HCT116 (cell line): Measurements from ENCODE around the gene PATL1.

Experiments used
- CBX3 ChIP-seq: IDR thresholded peaks from 2 replicates; pipeline ENCODE4 v1.6.1; 2012; ENCODE audit warnings: low read depth
- EZH2 ChIP-seq: fragments of 200-600 bp; sonication (generic); IDR thresholded peaks from 2 replicates; pipeline ENCODE4 v1.6.1; 2017; ENCODE audit warnings: antibody characterized with exemption, mixed run types
- JUND ChIP-seq: IDR thresholded peaks from 2 replicates; pipeline ENCODE4 v1.6.1; 2012
- POLR2A ChIP-seq: IDR thresholded peaks from 2 replicates; pipeline ENCODE4 v1.7.0; 2011; ENCODE audit warnings: borderline replicate concordance; ENCODE audit not compliant: insufficient read depth, insufficient read length; ENCODE audit errors: extremely low read depth
- POLR2AphosphoS5 ChIP-seq: IDR thresholded peaks from 2 replicates; pipeline ENCODE4 v1.6.1; 2011; ENCODE audit warnings: mild to moderate bottlenecking, low read depth, low read length, moderate library complexity
- RAD21 ChIP-seq: IDR thresholded peaks from 2 replicates; pipeline ENCODE4 v1.6.1; 2012; ENCODE audit warnings: low read depth, mild to moderate bottlenecking
- YY1 ChIP-seq: IDR thresholded peaks from 2 replicates; pipeline ENCODE4 v1.6.1; 2011; ENCODE audit warnings: low read length, low read depth, moderate library complexity, mild to moderate bottlenecking; ENCODE audit not compliant: insufficient replicate concordance; ENCODE audit errors: extremely low read depth
- TF ChIP-seq, protein P1 (sequence below), 3 experiments: fragments of 200-600 bp in 1 of 3; sonication (generic) in 1 of 3; IDR thresholded peaks in 2 of 3; conservative IDR thresholded peaks in 1 of 3; 2 replicates each; pipeline ENCODE4 v1.5.1; 2012 to 2017; ENCODE audit warnings: low read depth in 2 of 3, low read length in 2 of 3, antibody characterized with exemption in 1 of 3, borderline replicate concordance in 1 of 3, control low read depth in 1 of 3, mild to moderate bottlenecking in 1 of 3, mixed read lengths in 1 of 3, mixed run types in 1 of 3, moderate library complexity in 1 of 3; ENCODE audit not compliant: insufficient read depth in 1 of 3
- TF ChIP-seq, protein P2 (sequence below): IDR thresholded peaks from 2 replicates; pipeline ENCODE4 v1.6.1; 2012; ENCODE audit warnings: low read depth
- TF ChIP-seq, protein P3 (sequence below): IDR thresholded peaks from 2 replicates; pipeline ENCODE4 v1.6.1; 2011; ENCODE audit warnings: mild to moderate bottlenecking, low read length, moderate library complexity; ENCODE audit not compliant: insufficient replicate concordance; ENCODE audit errors: extremely low read depth

DNA sequence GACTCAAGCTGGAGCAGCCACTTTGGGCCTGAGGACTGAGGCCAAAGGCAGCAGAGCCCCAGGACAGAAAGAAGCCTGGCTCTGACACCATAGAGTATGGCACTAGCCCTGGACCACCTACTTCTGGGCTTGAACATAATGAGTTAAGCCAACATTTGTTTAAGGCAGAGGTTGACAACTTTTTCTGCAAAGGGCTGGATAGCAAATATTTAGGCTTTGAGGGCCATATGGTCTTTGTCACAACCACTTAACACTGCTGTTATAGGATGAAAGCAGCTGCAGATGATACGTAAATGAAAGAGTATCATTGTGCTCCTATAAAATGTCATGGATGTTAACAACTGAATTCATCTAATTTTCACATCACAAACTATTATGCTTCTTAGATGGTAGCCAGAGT, 69.9 kb downstream of the PATL1 start:
- TF ChIP-seq, protein P1, sequence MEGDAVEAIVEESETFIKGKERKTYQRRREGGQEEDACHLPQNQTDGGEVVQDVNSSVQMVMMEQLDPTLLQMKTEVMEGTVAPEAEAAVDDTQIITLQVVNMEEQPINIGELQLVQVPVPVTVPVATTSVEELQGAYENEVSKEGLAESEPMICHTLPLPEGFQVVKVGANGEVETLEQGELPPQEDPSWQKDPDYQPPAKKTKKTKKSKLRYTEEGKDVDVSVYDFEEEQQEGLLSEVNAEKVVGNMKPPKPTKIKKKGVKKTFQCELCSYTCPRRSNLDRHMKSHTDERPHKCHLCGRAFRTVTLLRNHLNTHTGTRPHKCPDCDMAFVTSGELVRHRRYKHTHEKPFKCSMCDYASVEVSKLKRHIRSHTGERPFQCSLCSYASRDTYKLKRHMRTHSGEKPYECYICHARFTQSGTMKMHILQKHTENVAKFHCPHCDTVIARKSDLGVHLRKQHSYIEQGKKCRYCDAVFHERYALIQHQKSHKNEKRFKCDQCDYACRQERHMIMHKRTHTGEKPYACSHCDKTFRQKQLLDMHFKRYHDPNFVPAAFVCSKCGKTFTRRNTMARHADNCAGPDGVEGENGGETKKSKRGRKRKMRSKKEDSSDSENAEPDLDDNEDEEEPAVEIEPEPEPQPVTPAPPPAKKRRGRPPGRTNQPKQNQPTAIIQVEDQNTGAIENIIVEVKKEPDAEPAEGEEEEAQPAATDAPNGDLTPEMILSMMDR (IDR thresholded peaks at IDR 0.05 in 2 of 3, conservative IDR thresholded peaks at IDR 0.05 in 1 of 3; ENCODE audit: borderline replicate concordance in 1 of 3, insufficient read depth in 1 of 3, low read depth in 2 of 3, low read length in 2 of 3), result no peak
- TF ChIP-seq POLR2AphosphoS5, result no peak
- TF ChIP-seq, protein P2, sequence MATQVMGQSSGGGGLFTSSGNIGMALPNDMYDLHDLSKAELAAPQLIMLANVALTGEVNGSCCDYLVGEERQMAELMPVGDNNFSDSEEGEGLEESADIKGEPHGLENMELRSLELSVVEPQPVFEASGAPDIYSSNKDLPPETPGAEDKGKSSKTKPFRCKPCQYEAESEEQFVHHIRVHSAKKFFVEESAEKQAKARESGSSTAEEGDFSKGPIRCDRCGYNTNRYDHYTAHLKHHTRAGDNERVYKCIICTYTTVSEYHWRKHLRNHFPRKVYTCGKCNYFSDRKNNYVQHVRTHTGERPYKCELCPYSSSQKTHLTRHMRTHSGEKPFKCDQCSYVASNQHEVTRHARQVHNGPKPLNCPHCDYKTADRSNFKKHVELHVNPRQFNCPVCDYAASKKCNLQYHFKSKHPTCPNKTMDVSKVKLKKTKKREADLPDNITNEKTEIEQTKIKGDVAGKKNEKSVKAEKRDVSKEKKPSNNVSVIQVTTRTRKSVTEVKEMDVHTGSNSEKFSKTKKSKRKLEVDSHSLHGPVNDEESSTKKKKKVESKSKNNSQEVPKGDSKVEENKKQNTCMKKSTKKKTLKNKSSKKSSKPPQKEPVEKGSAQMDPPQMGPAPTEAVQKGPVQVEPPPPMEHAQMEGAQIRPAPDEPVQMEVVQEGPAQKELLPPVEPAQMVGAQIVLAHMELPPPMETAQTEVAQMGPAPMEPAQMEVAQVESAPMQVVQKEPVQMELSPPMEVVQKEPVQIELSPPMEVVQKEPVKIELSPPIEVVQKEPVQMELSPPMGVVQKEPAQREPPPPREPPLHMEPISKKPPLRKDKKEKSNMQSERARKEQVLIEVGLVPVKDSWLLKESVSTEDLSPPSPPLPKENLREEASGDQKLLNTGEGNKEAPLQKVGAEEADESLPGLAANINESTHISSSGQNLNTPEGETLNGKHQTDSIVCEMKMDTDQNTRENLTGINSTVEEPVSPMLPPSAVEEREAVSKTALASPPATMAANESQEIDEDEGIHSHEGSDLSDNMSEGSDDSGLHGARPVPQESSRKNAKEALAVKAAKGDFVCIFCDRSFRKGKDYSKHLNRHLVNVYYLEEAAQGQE, result no peak
- TF ChIP-seq POLR2A, result no peak
- TF ChIP-seq EZH2, result no peak
- TF ChIP-seq RAD21, result no peak
- no peak for TF ChIP-seq CBX3
- no peak for TF ChIP-seq YY1
- TF ChIP-seq, protein P3, sequence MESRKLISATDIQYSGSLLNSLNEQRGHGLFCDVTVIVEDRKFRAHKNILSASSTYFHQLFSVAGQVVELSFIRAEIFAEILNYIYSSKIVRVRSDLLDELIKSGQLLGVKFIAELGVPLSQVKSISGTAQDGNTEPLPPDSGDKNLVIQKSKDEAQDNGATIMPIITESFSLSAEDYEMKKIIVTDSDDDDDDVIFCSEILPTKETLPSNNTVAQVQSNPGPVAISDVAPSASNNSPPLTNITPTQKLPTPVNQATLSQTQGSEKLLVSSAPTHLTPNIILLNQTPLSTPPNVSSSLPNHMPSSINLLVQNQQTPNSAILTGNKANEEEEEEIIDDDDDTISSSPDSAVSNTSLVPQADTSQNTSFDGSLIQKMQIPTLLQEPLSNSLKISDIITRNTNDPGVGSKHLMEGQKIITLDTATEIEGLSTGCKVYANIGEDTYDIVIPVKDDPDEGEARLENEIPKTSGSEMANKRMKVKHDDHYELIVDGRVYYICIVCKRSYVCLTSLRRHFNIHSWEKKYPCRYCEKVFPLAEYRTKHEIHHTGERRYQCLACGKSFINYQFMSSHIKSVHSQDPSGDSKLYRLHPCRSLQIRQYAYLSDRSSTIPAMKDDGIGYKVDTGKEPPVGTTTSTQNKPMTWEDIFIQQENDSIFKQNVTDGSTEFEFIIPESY, result no peak
- TF ChIP-seq JUND, result no peak
